Heart left ventricle (tissue), 16 donors: Measurements from ENCODE around the gene TCAF1. TPM values are rescaled to one million over a fixed set of nuclear protein-coding genes. Genes with fewer than 3 reads are reported as not detected.
A peak's percentile ranks its signal among the peaks of the same experiment; 100 is the strongest.

ENCODE experiments used
- ATAC-seq, 4 donors: fragments of 200-7000 bp; cut with Tn5 transposase; one replicate each; pipeline ENCODE4 v1.9.1; 2020 to 2022; ENCODE audit warnings: moderate library complexity in 4 of 4, mild to moderate bottlenecking in 3 of 4, moderate number of reproducible peaks in 1 of 4
- DNase-seq, 5 donors: peaks; one replicate each; pipeline ENCODE4 v3.0.0-alpha.2; 2020
- H3K27ac ChIP-seq, 12 donors: fragments of 200-600 bp; sonication (generic) in 4 of 12; one replicate each; pipeline versions ENCODE4 v1.5.0 to v1.8.0; 2016 to 2022; ENCODE audit warnings: mild to moderate bottlenecking in 2 of 12
- H3K27me3 ChIP-seq, 9 donors: fragments of 200-600 bp; sonication (generic) in 2 of 9; one replicate each; pipeline versions ENCODE4 v1.5.1 to v1.8.0; 2016 to 2022; ENCODE audit warnings: mild to moderate bottlenecking in 3 of 9
- H3K36me3 ChIP-seq, 9 donors: fragments of 200-600 bp; sonication (generic) in 2 of 9; one replicate each; pipeline versions ENCODE4 v1.5.0 to v1.8.0; 2018 to 2022; ENCODE audit warnings: mild to moderate bottlenecking in 2 of 9
- H3K4me1 ChIP-seq, 12 donors: fragments of 200-600 bp; sonication (generic) in 4 of 12; one replicate each; pipeline versions ENCODE4 v1.5.0 to v1.8.0; 2016 to 2022; ENCODE audit warnings: mild to moderate bottlenecking in 3 of 12
- H3K4me3 ChIP-seq, 12 donors: fragments of 200-600 bp; sonication (generic) in 4 of 12; one replicate each; pipeline versions ENCODE4 v1.5.0 to v1.8.0; 2017 to 2022; ENCODE audit warnings: mild to moderate bottlenecking in 9 of 12, moderate library complexity in 4 of 12
- H3K9me3 ChIP-seq, 12 donors: fragments of 200-600 bp; sonication (generic) in 4 of 12; one replicate each; pipeline versions ENCODE4 v1.5.0 to v1.8.0; 2016 to 2022; ENCODE audit warnings: mild to moderate bottlenecking in 1 of 12
- CTCF ChIP-seq, 12 donors: fragments of 200-600 bp; sonication (generic) in 4 of 12; IDR thresholded peaks; one replicate each; pipeline versions ENCODE4 v1.5.0 to v1.8.0; 2018 to 2022; ENCODE audit warnings: antibody characterized with exemption in 12 of 12, mild to moderate bottlenecking in 5 of 12
- POLR2A ChIP-seq, 2 donors: fragments of 450-650 bp; IDR thresholded peaks; one replicate each; pipeline ENCODE4 v1.6.1; 2017; ENCODE audit warnings: antibody characterized with exemption in 2 of 2, mild to moderate bottlenecking in 2 of 2, moderate library complexity in 2 of 2
- whole genome bisulfite sequencing, 4 donors: extraction: QIAGEN DNeasy Blood & Tissue Kit in 2 of 4; methylation state at CpG; one replicate each; pipeline versions ENCODE4 v1.1.5 to v1.1.7; 2013 to 2018; 5-methylcytosine and 5-hydroxymethylcytosine counted together
- intact Hi-C, 10 donors: fragments of 100-400 bp; cut with DNase I; formaldehyde crosslinking; loops; one replicate each; pipeline versions ENCODE4 v1.11.1 to v1.14.2; 2022
- polyA plus RNA-seq, 2 donors: library from polyadenylated mRNA; stranded (reverse); fragments of 200-250 nt; gene quantifications; one replicate each; pipeline ENCODE4 v1.2.3, GENCODE V29; 2013
- total RNA-seq, 9 donors: library from RNA; depleted of rRNA in 2 of 9; stranded (reverse); fragments of >200 nt in 2 of 9; fragmentation: NEBNext Ultra II Directional in 3 of 9; extraction: Animal tissue kit (Norgen Biotek cat#: 25700) in 3 of 9; gene quantifications; one replicate each; pipeline versions ENCODE4 v1.1.0 to v1.2.4, GENCODE V29; 2016 to 2023
- donor health status: ischemic (EF 13 %, LVEDD 7.1; RV severe dilation, severe dysfunction).
- donor health status: healthy with polysubstance abuse.
- donor health status: DM: no; HTN: yes; CAD: no.
- donor health status: DM: no; HTN: no; CAD: no.
- donor health status: ischemic (EF 25% LVEDD 6.9; RV normal size, moderate dysfunction).
- donor health status: ischemic (EF 25% LVEDD 5.7; RV mildly dilated, moderate dysfunction).
- donor health status: healthy.
- donor health status: DM: yes; HTN: yes; CAD: no.
- donor health status: ischemic (EF 35%, LVEDD 5.7; RV mildly dilated, moderate dysfunction).
- donor health status: nonischemic (EF 11% LVEDD 7.7; RV severe dilation, severe dysfunction).
- donor health status: DM: yes; HTN: yes; CAD: no.
- donor health status: PGD.
- donor health status: ischemic (EF 29% LVEDD 5.4; RV normal size, mild dysfunction).
- donor health status: nonischemic (EF 23%, LVEDD 6.1; RV moderate dilation, normal function).

The TCAF1 gene
- total and polyA plus RNA-seq, 11 donors: 16.9 to 71.1 (median 55.5) TPM

GRCh38 chr7:143884241-143884968, 17.6 kb downstream of the TCAF1 start:
- TF ChIP-seq POLR2A (IDR thresholded peaks at IDR 0.05): no peak
- no peak for TF ChIP-seq CTCF (IDR thresholded peaks at IDR 0.05)
- ATAC-seq: no peak
- WGBS, 4 donors: 75 to 81% (median 78%) methylated on average over 11 of the region's 11 CpGs

GRCh38 chr7:143882604-143883078, 19.3 kb downstream of the TCAF1 start:
- H3K4me3 ChIP-seq: peak overlapping the region; percentile 49 to 89 (median 70)
- ATAC-seq: peak; percentile 72 to 91 (median 88)
- peaks cover 5 to 39% (median 16%) of the 10 kb centered on the region in 12 donors for H3K4me1 ChIP-seq
- H3K27me3 ChIP-seq: peaks cover 0 to 15% (median 0%) of the 10 kb centered on the region in 9 donors
- intact Hi-C loops: loop anchor here in 4 of 10 donors (1.0 to 10.0 kb wide), 3 partner anchors 18 to 122 kb away; partner anchors contain the start of genes OR6B1 (in 1 of the 4) and TCAF1 (in 1 of the 4)
- 0 to 1% (median 1%) methylated on average over 13 to 28 of the region's 28 CpGs for WGBS, 4 donors
- TF ChIP-seq POLR2A (IDR thresholded peaks at IDR 0.05) (peak in 1 of 2 donors; percentile 42), CTCF (IDR thresholded peaks at IDR 0.05) (no peak)
- H3K36me3 ChIP-seq: no peaks in the 10 kb centered on the region
- H3K9me3 ChIP-seq: no peaks in the 10 kb centered on the region
- peak overlapping the region; percentile 57 to 92 (median 82) for H3K27ac ChIP-seq
- peak; percentile 81 to 91 (median 87) for DNase-seq

More at GRCh38 chr7:143884241-143884968, 17.6 kb downstream of the TCAF1 start:
- peaks cover 0 to 28% (median 11%) of the 10 kb centered on the region in 12 donors for H3K4me1 ChIP-seq
- H3K27me3 ChIP-seq: peaks cover 0 to 15% (median 0%) of the 10 kb centered on the region in 9 donors
- peak overlapping the region in 2 of 12 donors; percentile 35 to 63 for H3K27ac ChIP-seq
- intact Hi-C loops: loop anchor here in 1 of 10 donors (10.0 kb wide), 1 partner anchor 120 kb away; the partner anchor contains the start of gene OR6B1
- no peaks in the 10 kb centered on the region for H3K36me3 ChIP-seq
- peaks cover 0 to 13% (median 0%) of the 10 kb centered on the region in 12 donors for H3K9me3 ChIP-seq
- DNase-seq: no peak
- peak overlapping the region in 10 of 12 donors; percentile 11 to 54 (median 41) for H3K4me3 ChIP-seq

GRCh38 chr7:143882020-143882603, 19.9 kb downstream of the TCAF1 start:
- peak; percentile 73 to 91 (median 86) for DNase-seq
- 1 to 3% (median 2%) methylated on average over 6 to 21 of the region's 21 CpGs for WGBS, 4 donors
- Histone ChIP-seq H3K4me3 (peak overlapping the region; percentile 49 to 89 (median 70)), H3K27ac (peak overlapping the region; percentile 57 to 92 (median 82)), H3K9me3 (no peaks in the 10 kb centered on the region), H3K36me3 (no peaks in the 10 kb centered on the region), H3K27me3 (peaks cover 0 to 15% (median 0%) of the 10 kb centered on the region in 9 donors), H3K4me1 (peaks cover 5 to 44% (median 16%) of the 10 kb centered on the region in 12 donors)
- TF ChIP-seq POLR2A (IDR thresholded peaks at IDR 0.05) (no peak), CTCF (IDR thresholded peaks at IDR 0.05) (no peak)
- intact Hi-C loops: loop anchor here in 4 of 10 donors (1.0 to 10.0 kb wide), 3 partner anchors 19 to 123 kb away; partner anchors contain the start of genes OR6B1 (in 1 of the 4) and TCAF1 (in 1 of the 4)
- ATAC-seq: peak; percentile 91 to 93 (median 92)
